GM12874 (cell line): Measurements from ENCODE around the gene ABCA7.
A peak's percentile ranks its signal among the peaks of the same experiment; 100 is the strongest.

Source experiments
- CTCF ChIP-seq: IDR thresholded peaks from 2 replicates; pipeline ENCODE4 v1.5.1; 2011; ENCODE audit warnings: low read depth, mild to moderate bottlenecking, control low read depth, low read length, moderate library complexity; ENCODE audit not compliant: insufficient read depth

Gene ABCA7

GRCh38 chr19:1111641-1112267, 71.8 kb downstream of the ABCA7 start:
- TF ChIP-seq CTCF = no peak

GRCh38 chr19:1112268-1113029, 72.5 kb downstream of the ABCA7 start:
- TF ChIP-seq CTCF = no peak

GRCh38 chr19:1113030-1113985, 73.4 kb downstream of the ABCA7 start:
- peak; percentile 90 for TF ChIP-seq CTCF

- TF ChIP-seq CTCF = no peak
These were observed 74.1 kb downstream of the ABCA7 start for GRCh38 chr19:1113986-1114483.
